ENCODE data around the gene HSFX2. TPM values are rescaled to one million over a fixed set of nuclear protein-coding genes. Genes with fewer than 3 reads are reported as not detected.
"Not testable (repeated sequence)": the region's sequence is repeated elsewhere in the genome, so short reads cannot be mapped to it uniquely, and the experiment has no call there.

Gene HSFX2
- total RNA-seq, 4 donors from 2014 or later, result 0.45 TPM; not detected in 3

GRCh38 chrX:149545545-149546543 is 49.3 kb downstream of the HSFX2 start:
- intact Hi-C loops (cut with DNase I); H3K4me1 ChIP-seq; H3K27me3 ChIP-seq; H3K36me3 ChIP-seq; H3K9me3 ChIP-seq; H3K4me3 ChIP-seq; DNase-seq (ENCODE audit: extremely low spot score); H3K27ac ChIP-seq (replicated peaks in 1 of 4): not testable (repeated sequence)
- WGBS, result 72% methylated on average over 11 of the region's 29 CpGs

Other genes starting within 250 kb of the HSFX2 start
- 10 to 100 TPM; 80.2 to 91.0 (median 86.4) TPM for gene IDS, start 90.0 kb downstream of the HSFX2 start, total RNA-seq
- 10 to 100 TPM; 11.9 to 33.6 (median 17.8) TPM for gene EOLA1, start 54.3 kb downstream of the HSFX2 start, total RNA-seq
- not detected for gene HSFX3, start 45.4 kb downstream of the HSFX2 start, total RNA-seq
- not detected for gene MAGEA9B, start 7.9 kb downstream of the HSFX2 start, total RNA-seq
- 10 to 100 TPM; 11.2 to 26.2 (median 16.5) TPM for gene TMEM185A, start 36.5 kb upstream of the HSFX2 start, total RNA-seq
- gene MAGEA11, start 116.7 kb upstream of the HSFX2 start, total RNA-seq, result not detected
- gene HSFX1, start 178.8 kb upstream of the HSFX2 start, total RNA-seq, result 1 to 10 TPM in 3 of 4 donors, under 1 TPM in 1; 0.78 to 2.0 (median 1.2) TPM
- gene MAGEA9, start 186.6 kb upstream of the HSFX2 start, total RNA-seq, result not detected

All from esophagus muscularis mucosa (tissue), 4 donors.